Activated naive CD4-positive, alpha-beta T cell treated with Interleukin-2 at 50 U/mL for 16 hours (primary cell): ENCODE data around the gene PFKP.
"Not testable (repeated sequence)": the region's sequence is repeated elsewhere in the genome, so short reads cannot be mapped to it uniquely, and the experiment has no call there.

Experiments used
- DNase-seq: peaks from one replicate; pipeline ENCODE4 v3.0.0-alpha.2; 2020

PFKP gene

DNA sequence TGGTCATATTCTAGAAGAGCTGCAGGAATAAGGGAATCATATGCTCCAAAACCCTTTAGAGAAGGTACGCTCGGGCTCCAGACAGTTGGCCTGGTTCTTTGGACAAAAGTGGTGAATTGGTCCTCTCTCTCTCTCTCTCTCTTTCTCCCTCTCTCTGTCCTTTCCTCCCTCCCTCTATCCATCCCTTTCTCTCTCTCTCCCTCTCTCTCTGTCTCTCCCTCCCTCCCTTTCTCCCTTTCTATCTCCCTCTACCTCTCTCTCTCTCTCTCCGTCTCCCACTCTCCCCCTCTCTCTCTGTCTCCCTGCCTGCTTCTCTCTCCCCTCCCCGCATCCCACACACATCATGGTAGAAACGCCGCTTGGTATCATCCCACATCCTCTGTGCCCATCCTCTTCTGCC lies 19.8 kb upstream of the PFKP start:
- DNase-seq: no peak

DNA sequence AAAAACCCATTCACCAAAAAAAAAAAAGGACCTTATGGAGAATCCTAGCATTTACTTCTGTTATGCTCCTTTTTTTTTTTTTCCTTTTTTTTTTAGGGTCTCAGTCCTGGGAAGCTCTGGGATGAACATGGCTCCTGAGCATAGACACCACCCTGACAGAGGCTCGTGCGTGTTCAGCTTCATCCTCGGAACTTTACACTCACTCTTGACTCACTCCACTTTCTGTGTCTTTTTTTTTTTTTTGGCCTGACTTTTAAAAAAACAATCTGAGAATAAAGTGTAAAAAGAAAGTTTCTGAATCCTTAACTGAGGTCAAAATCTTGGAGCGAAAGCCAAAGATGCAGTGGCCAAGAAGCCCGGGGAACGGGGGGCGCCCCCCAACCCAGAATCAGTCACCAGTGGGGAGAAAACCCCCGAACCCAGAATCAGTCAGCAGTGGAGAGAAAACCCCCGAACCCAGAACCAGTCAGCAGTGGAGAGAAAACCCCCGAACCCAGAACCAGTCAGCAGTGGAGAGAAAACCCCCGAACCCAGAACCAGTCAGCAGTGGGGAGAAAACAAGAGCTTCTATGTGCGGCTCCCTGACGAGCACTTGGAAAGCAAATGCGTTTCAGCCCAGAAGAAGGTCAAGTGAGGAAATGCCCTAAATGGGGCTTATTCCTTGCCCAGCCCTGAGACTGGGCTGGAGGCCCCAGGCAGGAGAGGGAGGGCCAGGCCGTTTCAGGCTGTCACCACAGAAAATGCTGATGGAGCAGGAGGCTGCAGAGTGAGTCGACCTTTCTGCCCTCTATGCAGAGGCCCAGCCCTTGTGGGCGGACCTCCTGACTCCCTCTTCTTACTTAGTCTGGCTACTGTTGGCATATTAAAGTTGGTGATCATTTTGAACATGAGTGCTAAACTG lies 19.0 kb upstream of the PFKP start:
- no peak for DNase-seq

DNA sequence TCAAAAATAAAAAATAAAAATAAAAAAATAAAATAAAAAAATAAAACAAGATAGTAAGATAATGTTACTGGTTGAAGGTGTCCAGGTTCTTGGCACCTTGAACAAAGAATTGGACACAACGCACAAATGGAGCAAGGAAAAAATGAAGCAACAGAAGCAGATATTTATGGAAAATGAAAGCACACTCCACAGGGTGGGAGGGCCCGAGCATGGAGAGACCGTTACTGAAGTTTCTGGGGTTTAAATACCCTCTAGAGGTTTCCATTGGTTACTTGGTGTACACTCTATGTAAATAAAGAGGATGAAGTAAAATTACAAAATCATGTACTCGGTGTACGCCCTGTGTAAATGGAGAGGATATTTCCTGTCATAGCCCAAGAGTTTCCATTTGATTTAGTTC lies 15.7 kb upstream of the PFKP start:
- DNase-seq: no peak

DNA sequence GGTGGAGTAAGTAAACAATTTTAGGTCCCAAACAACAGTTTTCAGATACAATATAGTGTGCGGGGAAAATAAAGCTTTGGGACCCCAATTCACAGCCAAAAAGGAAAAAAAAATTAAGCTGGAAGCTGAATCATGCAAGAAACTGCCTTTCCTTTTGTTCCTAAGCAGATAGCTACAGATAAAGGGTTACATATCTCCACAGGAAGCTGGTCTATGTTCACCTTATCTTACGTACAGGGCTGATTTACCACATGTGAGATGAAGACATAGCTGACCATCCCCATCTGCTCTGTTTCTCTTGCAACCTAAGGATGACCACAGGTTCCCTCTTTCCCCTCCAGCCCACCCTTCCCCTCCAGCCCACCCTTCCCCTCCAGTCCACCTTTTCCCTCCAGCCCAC lies 14.2 kb upstream of the PFKP start:
- no peak for DNase-seq

DNA sequence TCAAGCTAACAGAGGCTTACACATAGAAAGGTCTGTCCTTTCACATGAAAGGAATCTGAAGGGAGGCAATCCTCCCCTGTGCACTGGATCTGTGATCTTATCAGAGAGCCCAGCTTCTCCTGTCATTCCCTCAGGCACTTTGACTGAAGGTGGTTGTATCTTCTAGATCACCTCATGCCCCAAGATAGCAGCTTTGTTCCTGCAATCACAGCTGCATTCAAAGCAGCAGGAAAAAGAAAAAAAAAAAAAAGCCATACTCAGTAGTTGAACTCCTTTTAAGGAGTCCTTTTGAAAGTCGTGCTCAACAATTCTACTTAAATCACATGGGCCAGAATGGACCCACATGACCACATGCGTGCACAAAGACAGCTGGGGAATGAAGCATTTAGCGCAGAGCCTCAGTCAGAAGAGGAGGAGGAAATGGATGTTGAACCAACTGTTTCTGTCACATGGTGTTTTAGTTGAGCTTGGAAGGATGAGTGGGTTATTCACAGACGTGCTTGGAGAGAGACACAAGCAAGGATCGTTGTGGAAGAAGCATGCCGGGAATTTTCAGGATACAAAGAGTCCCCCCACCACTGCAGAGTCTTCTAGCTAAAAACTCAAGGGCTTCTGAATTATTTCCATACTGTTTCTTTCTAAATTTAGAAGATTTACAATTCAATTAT lies 13.0 kb upstream of the PFKP start:
- no peak for DNase-seq

DNA sequence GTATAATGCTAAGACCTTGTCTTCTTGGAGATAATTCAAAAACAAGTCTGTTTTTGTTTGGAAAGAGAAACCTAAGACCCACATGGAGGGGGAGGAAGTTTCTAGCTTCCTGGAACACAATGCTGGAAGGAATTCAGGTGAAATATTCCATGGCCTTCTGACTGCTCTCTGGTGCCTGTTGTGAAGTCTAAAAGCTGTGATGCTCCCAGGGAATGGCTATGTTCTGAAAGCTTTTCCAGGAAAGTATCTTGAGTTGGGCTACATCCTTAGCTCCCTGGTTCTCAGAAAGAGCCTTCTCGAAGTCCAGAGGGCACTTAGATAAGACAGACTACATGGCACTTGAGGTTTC lies 12.5 kb upstream of the PFKP start:
- DNase-seq: no peak

- no peak for DNase-seq
Measured at GRCh38 chr10:3056280-3057037, 10.9 kb upstream of the PFKP start.

DNA sequence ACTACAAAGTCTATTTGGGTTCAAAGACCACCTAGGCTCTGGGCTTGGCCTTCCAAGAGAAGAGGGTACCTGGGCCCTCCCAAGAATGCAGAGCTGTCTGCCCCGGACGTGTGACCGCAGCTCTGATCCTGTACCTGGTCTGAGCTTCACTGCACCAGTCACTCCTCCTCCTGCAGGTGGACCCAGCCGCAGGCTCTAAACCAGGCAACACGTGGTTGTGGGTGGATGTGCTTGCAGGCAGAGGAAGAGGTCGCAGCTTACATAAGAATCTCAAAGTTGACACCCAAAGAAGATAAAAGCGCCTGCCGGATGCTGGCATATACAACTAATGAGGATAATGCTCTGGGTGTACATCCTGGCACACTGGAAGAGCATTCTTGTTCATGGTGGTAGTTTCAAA lies 9.4 kb upstream of the PFKP start:
- DNase-seq: no peak

DNA sequence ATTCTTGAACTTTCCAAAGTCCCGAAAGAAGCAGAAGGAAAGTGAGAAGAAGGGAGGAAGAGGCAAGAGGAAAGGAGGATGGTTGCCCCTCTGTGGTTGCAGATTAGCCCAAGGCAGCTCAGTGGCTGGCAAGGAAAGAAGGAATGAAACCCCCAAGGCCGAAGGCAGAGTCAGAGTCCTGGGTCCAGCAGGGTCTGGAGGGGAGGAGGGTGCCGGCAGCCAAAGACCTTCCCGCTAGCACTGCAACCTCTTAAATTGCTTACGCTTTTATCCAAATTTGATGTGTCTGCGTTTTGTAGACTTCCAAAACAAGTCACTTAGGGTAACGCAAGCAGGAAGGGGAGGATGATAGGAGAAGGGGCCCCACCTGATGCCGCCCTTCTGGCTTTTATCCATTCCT lies 7.4 kb upstream of the PFKP start:
- DNase-seq: no peak

GRCh38 chr10:3060481-3060889 lies 6.9 kb upstream of the PFKP start:
- DNase-seq: no peak

DNA sequence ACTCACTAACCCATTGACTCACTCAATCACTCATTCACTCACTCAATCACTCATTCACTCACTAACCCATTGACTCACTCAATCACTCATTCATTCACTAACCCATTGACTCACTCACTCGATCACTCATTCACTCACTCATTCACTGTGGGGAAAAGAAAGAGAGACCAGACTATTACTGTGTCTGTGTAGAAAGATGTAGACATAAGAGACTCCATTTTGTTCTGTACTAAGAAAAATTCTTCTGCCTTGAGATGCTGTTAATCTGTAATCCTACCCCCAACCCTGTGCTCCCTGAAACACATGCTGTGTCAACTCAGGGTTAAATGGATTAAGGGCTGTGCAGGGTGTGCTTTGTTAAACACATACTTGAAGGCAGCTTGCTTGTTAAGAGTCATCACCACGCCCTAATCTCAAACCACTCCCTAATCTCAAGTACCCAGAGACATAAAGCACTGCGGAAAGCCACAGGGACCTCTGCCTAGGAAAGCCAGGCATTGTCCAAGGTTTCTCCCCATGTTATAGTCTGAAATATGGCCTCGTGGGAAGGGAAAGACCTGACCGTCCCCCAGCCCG lies 5.9 kb upstream of the PFKP start:
- DNase-seq: not testable (repeated sequence)

GRCh38 chr10:3062502-3063186 lies 4.7 kb upstream of the PFKP start:
- DNase-seq: no peak

GRCh38 chr10:3064423-3064822 lies 2.9 kb upstream of the PFKP start:
- DNase-seq: no peak

DNA sequence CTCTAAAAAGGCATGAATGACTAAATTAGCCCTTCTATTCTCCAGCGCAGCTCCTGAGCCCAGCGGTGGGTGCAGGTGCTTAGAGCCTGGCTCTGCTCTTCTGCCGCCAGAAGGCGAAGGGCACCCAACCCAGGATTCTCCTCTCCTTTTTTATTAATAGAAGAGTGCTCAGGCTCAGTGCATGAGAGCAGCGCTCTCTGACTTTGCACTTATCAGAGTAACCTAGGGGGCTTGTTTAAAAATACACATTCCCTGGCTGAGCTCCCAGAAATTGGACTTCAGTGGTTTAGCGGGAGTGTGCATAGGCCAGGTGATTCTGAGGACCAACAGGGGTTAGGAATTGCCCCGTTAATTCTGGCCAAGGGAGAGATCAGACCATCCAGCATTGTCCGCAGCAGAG lies 1.7 kb upstream of the PFKP start:
- DNase-seq: no peak

- DNase-seq: no peak
Measured at GRCh38 chr10:3066317-3067117, 831 bp upstream of the PFKP start.

DNA sequence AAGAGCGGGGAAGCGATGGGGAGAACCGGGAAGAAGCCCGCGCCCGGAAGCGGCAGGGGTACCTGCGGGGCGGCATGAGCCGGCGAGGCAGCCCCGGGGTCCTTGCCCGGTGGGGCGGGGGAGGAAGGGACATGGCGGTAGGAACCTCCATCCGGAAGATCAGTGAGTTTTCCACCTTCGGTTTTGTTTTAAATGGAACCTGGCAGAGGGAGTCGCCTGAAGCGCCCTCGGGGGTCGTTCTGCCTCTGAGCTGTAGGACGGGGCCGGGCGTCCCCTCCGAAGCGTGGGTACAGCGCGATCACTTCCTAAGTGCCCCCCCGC lies 471 bp downstream of the PFKP start:
- no peak for DNase-seq

GRCh38 chr10:3068201-3068967 lies 1.0 kb downstream of the PFKP start:
- peak; percentile 72 for DNase-seq

DNA sequence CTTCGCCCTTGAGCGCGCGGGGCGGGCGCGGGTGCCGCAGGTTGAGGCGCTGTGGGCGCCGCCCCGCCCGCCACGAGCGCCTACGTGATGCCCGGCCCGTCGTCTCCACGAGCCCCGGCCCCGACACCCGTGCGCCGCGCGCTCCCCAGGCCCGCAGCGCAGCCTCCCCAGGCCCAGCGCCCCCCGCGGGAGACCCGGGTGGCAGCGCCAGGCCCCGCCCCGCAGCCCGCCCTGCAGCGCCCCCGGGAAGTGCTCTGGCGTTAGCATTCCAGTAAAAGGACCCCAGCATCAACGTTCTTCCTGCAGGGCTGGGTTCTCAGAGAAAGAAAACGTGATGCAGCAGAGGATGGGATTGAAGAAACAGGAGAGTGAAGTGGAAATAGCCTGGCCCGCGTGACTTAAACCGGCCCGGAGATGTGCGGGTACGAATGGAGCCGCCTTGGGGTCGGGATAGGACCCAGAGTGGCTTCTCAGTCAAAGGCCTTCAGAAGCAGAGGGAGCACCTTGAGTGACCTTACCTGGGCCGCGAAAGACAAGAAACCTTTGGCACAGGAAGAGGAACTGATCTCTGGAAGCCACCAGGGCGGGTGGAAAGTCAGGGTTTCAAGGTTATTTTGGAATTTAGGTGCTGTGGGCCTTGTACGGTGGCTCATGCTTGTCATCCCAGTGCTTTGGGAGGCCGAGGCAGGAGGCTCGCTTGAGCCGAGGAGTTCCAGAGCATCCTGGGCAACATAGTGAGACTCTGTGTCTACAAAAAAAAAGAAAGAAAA lies 1.8 kb downstream of the PFKP start:
- DNase-seq: peak; percentile 24

GRCh38 chr10:3069876-3070275 lies 2.5 kb downstream of the PFKP start:
- no peak for DNase-seq

DNA sequence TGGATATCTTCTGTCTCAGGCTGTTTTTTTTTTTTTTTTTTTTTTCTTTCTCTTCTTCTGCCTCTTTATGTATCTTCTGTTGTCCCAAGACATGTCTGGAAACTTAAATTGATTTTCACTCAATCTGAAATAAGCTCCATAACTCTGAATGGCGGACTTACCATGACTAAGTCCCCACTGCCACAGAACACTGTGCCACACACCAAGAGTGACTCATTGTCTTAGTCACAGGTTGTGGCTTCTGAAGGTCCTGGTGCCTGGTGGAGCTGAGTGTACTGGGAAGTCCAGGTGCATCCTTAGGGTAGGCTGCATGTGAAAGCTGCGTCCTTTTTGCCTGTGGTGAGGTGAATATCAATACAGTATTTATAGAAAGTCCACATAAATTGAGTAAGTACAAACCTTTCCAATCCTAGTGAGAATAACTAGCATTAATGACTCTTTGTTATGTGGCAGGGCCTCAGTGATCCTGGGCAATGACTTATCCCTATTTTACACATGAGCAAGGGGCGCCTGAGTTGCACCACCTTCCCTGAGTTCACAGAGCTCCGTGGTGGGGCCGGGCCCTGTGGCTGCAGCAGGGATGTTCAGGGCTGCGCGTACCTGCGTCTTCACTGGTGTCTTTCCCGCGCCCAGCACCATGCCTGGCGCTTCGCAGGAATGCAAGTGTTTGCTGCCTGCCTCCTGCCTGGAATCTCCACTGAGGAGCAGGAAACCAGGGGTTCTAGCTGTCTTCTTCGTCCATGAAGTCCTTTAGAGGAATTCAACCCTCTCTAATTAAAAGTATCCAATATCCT lies 4.3 kb downstream of the PFKP start:
- peak; percentile 55 for DNase-seq
